ENCODE results near the gene RASGRF2.

Gene RASGRF2

DNA sequence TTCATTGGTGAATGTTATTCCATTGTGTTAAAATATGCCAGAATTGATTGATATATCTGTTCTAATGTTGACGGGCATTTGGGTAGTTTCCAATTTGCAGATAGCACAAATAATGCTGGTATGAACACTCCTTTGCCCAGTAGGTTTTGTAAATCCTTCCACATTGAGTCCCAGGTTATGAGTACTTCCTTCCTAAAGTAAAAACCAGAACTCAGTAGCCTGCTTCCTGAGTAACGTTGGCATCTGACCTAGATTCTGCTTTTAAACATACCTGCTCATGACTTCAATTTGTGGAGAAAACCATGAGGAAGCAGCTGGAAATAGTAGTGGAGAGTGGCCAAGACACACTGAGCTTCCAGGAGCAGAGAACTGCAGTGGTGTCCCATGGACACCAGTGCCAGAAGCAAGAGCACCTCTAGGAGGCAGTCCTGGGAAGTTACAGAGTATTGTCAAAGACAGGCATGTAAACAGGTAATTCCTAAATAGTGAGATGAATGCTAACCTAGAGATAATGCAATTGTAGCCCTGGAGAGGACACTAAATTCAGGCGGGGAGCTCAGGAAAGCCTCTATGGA lies 24.3 kb upstream of the RASGRF2 start:
- H3K9me2 ChIP-seq (replicated peaks; ENCODE audit: control insufficient read depth, low read length) = no peaks in the 10 kb centered on the region
- no peak overlapping the region for H3K4me2 ChIP-seq (ENCODE audit: low read length)
- H3F3A ChIP-seq (ENCODE audit: control insufficient read depth, insufficient read depth) = no peaks in the 10 kb centered on the region
- TF ChIP-seq, protein P1, sequence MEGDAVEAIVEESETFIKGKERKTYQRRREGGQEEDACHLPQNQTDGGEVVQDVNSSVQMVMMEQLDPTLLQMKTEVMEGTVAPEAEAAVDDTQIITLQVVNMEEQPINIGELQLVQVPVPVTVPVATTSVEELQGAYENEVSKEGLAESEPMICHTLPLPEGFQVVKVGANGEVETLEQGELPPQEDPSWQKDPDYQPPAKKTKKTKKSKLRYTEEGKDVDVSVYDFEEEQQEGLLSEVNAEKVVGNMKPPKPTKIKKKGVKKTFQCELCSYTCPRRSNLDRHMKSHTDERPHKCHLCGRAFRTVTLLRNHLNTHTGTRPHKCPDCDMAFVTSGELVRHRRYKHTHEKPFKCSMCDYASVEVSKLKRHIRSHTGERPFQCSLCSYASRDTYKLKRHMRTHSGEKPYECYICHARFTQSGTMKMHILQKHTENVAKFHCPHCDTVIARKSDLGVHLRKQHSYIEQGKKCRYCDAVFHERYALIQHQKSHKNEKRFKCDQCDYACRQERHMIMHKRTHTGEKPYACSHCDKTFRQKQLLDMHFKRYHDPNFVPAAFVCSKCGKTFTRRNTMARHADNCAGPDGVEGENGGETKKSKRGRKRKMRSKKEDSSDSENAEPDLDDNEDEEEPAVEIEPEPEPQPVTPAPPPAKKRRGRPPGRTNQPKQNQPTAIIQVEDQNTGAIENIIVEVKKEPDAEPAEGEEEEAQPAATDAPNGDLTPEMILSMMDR (IDR thresholded peaks at IDR 0.05; ENCODE audit: low read depth, low read length, poor library complexity, severe bottlenecking) = no peak
- no peak for TF ChIP-seq EZH2phosphoT487 (IDR thresholded peaks at IDR 0.05; ENCODE audit: borderline replicate concordance, low read length)
- no peaks in the 10 kb centered on the region for H3K9me3 ChIP-seq (ENCODE audit: control insufficient read depth, insufficient read depth, low read length)
- H3K4me1 ChIP-seq (ENCODE audit: control insufficient read depth, low read length) = no peaks in the 10 kb centered on the region
- no peaks in the 10 kb centered on the region for H3K27me3 ChIP-seq (ENCODE audit: control insufficient read depth, low read length)
- H4K20me1 ChIP-seq (ENCODE audit: control insufficient read depth, insufficient read depth, low read depth, low read length) = no peaks in the 10 kb centered on the region
- H3K4me3 ChIP-seq (ENCODE audit: low read length) = no peak overlapping the region
- no peaks in the 10 kb centered on the region for H3K79me2 ChIP-seq (ENCODE audit: control insufficient read depth, low read length)
- no peak overlapping the region for H3K27ac ChIP-seq (ENCODE audit: low read depth, low read length)
- no peaks in the 10 kb centered on the region for H3K36me3 ChIP-seq (ENCODE audit: control insufficient read depth, low read length)

DNA sequence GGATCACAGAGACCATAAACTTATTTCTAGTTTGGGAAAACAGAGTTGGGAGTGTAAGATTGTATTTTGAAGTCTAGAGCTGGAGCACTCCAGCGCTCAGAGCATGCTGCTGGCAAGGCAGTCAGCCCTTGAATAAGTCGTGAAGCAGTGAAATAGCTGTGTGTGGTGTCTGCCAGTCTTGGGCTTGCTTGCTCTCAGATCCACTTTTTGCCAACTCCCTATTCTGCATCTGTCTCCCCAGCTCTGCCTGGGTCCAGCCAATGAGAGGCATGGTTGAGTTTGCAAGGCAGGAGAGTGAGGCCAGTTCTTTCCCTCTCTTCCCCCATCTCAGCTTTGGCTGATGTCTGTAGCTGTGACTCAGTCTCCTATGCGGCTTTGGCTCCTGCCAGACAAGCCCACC lies 23.3 kb upstream of the RASGRF2 start:
- Histone ChIP-seq H3K4me1 (ENCODE audit: control insufficient read depth, low read length) (no peaks in the 10 kb centered on the region), H3K79me2 (ENCODE audit: control insufficient read depth, low read length) (no peaks in the 10 kb centered on the region), H3K4me2 (ENCODE audit: low read length) (no peak overlapping the region), H3K27ac (ENCODE audit: low read depth, low read length) (no peak overlapping the region), H3K9me3 (ENCODE audit: control insufficient read depth, insufficient read depth, low read length) (no peaks in the 10 kb centered on the region), H3K36me3 (ENCODE audit: control insufficient read depth, low read length) (no peaks in the 10 kb centered on the region), H3K9me2 (replicated peaks; ENCODE audit: control insufficient read depth, low read length) (no peaks in the 10 kb centered on the region), H3K4me3 (ENCODE audit: low read length) (no peak overlapping the region), H3F3A (ENCODE audit: control insufficient read depth, insufficient read depth) (no peaks in the 10 kb centered on the region), H3K27me3 (ENCODE audit: control insufficient read depth, low read length) (no peaks in the 10 kb centered on the region), H4K20me1 (ENCODE audit: control insufficient read depth, insufficient read depth, low read depth, low read length) (no peaks in the 10 kb centered on the region)
- TF ChIP-seq EZH2phosphoT487 (IDR thresholded peaks at IDR 0.05; ENCODE audit: borderline replicate concordance, low read length) = no peak
- TF ChIP-seq, protein P1 (IDR thresholded peaks at IDR 0.05; ENCODE audit: low read depth, low read length, poor library complexity, severe bottlenecking) = no peak

DNA sequence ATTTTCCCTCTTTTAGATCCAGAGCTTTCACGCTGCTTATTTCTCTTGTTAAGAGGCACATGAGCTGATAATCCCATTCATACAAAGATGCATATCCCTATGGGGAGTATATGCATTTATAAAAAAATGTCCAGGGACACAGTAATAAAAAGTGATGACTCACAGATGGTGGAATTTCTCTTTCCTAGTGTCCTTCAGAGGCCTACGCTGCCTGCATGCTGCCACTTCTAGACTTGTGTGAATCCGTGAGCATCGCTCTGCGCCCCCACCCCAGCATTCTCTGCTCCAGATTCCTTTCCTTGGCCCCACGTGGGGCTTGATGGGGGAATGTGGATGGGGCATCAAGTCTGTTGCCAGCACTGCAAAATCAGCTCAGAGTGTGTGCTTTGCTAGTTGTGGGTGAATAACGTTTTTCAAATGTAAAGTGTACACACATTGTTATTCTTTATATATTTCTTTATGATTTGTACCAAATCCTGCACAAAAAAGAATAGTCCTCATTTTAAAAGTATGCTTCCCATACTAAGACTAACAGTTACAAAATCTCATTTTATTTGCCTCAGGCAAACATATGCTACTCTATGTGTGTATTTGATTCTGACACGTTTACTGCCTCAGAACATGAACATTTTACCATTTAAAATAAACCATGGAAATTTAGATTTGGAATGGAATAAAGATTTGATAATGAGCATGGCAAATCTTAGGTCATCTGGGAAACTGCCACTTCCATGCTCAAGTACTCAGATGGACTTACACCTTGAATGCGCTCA lies 22.4 kb upstream of the RASGRF2 start:
- Histone ChIP-seq H3K79me2 (ENCODE audit: control insufficient read depth, low read length) (no peaks in the 10 kb centered on the region), H3K9me3 (ENCODE audit: control insufficient read depth, insufficient read depth, low read length) (no peaks in the 10 kb centered on the region), H3F3A (ENCODE audit: control insufficient read depth, insufficient read depth) (no peaks in the 10 kb centered on the region), H3K4me2 (ENCODE audit: low read length) (no peak overlapping the region), H3K9me2 (replicated peaks; ENCODE audit: control insufficient read depth, low read length) (no peaks in the 10 kb centered on the region), H3K4me1 (ENCODE audit: control insufficient read depth, low read length) (no peaks in the 10 kb centered on the region), H3K36me3 (ENCODE audit: control insufficient read depth, low read length) (no peaks in the 10 kb centered on the region), H3K4me3 (ENCODE audit: low read length) (no peak overlapping the region), H3K27me3 (ENCODE audit: control insufficient read depth, low read length) (no peaks in the 10 kb centered on the region), H3K27ac (ENCODE audit: low read depth, low read length) (no peak overlapping the region), H4K20me1 (ENCODE audit: control insufficient read depth, insufficient read depth, low read depth, low read length) (no peaks in the 10 kb centered on the region)
- TF ChIP-seq EZH2phosphoT487 (IDR thresholded peaks at IDR 0.05; ENCODE audit: borderline replicate concordance, low read length) = no peak
- TF ChIP-seq, protein P1 (IDR thresholded peaks at IDR 0.05; ENCODE audit: low read depth, low read length, poor library complexity, severe bottlenecking) = no peak
